RWPE2 (cell line): ENCODE data around the gene CABLES2.
"Not testable (repeated sequence)": the region's sequence is repeated elsewhere in the genome, so short reads cannot be mapped to it uniquely, and the experiment has no call there.

Source experiments
- ATAC-seq: fragments of 200-7000 bp; cut with Tn5 transposase; 3 replicates; pipeline ENCODE4 v1.9.1; 2021; ENCODE audit warnings: low read depth
- DNase-seq: peaks from one replicate; pipeline ENCODE4 v3.0.0-alpha.2; 2020; ENCODE audit warnings: low spot score
- H3K27ac ChIP-seq: fragments of 450-650 bp; 2 replicates; pipeline ENCODE4 v1.5.1; 2017; ENCODE audit warnings: mild to moderate bottlenecking; ENCODE audit not compliant: poor library complexity, severe bottlenecking
- H3K27me3 ChIP-seq: fragments of 250-450 bp; sonication (Bioruptor Pico); 2 replicates; pipeline ENCODE4 v1.5.1; 2021; ENCODE audit warnings: mild to moderate bottlenecking, moderate library complexity; ENCODE audit not compliant: insufficient read depth, poor library complexity, severe bottlenecking
- H3K36me3 ChIP-seq: fragments of 250-450 bp; sonication (Bioruptor Pico); 2 replicates; pipeline ENCODE4 v1.5.1; 2020; ENCODE audit warnings: low read depth, mild to moderate bottlenecking, moderate library complexity
- H3K4me1 ChIP-seq: fragments of 250-450 bp; sonication (Bioruptor Pico); 2 replicates; pipeline ENCODE4 v1.5.1; 2021; ENCODE audit warnings: mild to moderate bottlenecking, moderate library complexity; ENCODE audit not compliant: insufficient read depth, poor library complexity, severe bottlenecking
- H3K4me3 ChIP-seq: fragments of 250-450 bp; sonication (Bioruptor Pico); 2 replicates; pipeline ENCODE4 v1.5.1; 2021; ENCODE audit warnings: mild to moderate bottlenecking, moderate library complexity; ENCODE audit not compliant: severe bottlenecking
- H3K9me3 ChIP-seq: fragments of 250-450 bp; sonication (Bioruptor Pico); 2 replicates; pipeline ENCODE4 v1.5.1; 2021; ENCODE audit warnings: mild to moderate bottlenecking, moderate library complexity; ENCODE audit not compliant: severe bottlenecking
- CTCF ChIP-seq: fragments of 450-650 bp; IDR thresholded peaks from one replicate; pipeline ENCODE4 v1.5.1; 2017; ENCODE audit warnings: mild to moderate bottlenecking, moderate library complexity; ENCODE audit not compliant: poor library complexity, severe bottlenecking

Gene CABLES2

GRCh38 chr20:62426699-62427131 is 19.6 kb upstream of the CABLES2 start:
- peak; percentile 88 for DNase-seq
- ATAC-seq = 0 out of 3 replicates have a peak, but pooled peaks have one; percentile 2
- Histone ChIP-seq H3K27me3 (no peaks in the 10 kb centered on the region), H3K4me1 (peaks cover 9% of the 10 kb centered on the region), H3K4me3 (no peak overlapping the region), H3K9me3 (no peaks in the 10 kb centered on the region), H3K36me3 (no peaks in the 10 kb centered on the region), H3K27ac (no peak overlapping the region)
- TF ChIP-seq CTCF = no peak

GRCh38 chr20:62426059-62426348 is 18.9 kb upstream of the CABLES2 start:
- H3K36me3 ChIP-seq, H3K9me3 ChIP-seq, H3K4me3 ChIP-seq, H3K4me1 ChIP-seq, H3K27ac ChIP-seq, ATAC-seq, H3K27me3 ChIP-seq: not testable (repeated sequence)
- peak; percentile 80 for DNase-seq

- Histone ChIP-seq H3K4me1 (peaks cover 9% of the 10 kb centered on the region), H3K27me3 (no peaks in the 10 kb centered on the region), H3K27ac (no peak overlapping the region), H3K9me3 (no peaks in the 10 kb centered on the region), H3K36me3 (no peaks in the 10 kb centered on the region), H3K4me3 (no peak overlapping the region)
- no peak for ATAC-seq
- DNase-seq = peak; percentile 90
- no peak for TF ChIP-seq CTCF
Measured at GRCh38 chr20:62425281-62426058, 18.4 kb upstream of the CABLES2 start.

DNA sequence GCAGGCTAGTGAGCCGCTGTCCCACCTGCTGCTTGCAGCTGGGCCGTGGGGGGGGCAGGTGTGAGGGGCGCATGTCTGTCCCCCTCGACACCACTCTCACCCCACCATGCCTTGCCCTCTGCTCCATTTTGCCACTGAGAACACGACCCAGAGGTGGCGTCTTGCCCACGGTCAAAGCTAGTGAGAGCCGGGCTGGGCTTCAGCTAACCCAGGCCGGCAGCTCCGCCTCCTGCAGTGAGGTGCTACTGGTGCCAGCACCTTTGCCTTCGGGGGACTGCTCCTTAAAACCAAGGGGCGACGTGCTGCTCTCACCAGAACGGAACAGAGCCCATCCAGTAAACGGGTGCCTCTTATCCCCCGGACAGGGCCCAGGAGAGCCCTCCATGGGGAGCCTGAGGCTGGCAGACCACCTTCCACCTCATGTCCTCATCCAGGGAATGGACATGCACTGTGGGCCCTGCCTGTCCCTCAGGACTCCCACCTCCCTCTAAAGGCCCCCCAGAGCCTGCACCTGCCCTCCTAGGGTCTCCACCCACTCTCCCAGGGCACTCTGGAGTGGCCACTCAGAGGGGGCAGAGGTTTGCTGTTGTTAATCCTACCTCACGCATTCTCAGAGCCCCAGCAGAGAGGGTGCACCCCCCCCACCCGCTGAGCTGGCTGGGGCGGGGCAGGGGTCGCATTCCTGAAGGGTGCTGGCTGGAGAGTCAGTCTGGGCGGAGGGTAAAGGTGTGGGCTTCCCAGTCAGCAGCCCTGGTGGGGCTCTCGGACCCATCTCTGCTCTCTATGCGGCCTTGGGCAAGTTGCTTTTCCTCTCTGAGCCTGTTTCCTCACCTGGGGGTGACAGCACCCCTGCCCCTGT is 17.4 kb upstream of the CABLES2 start:
- no peak for TF ChIP-seq CTCF
- H3K36me3 ChIP-seq = no peaks in the 10 kb centered on the region
- peak; percentile 85 for DNase-seq
- no peaks in the 10 kb centered on the region for H3K9me3 ChIP-seq
- H3K4me3 ChIP-seq = no peak overlapping the region
- H3K4me1 ChIP-seq = peaks cover 9% of the 10 kb centered on the region
- H3K27me3 ChIP-seq = no peaks in the 10 kb centered on the region
- no peak overlapping the region for H3K27ac ChIP-seq
- no peak for ATAC-seq

DNA sequence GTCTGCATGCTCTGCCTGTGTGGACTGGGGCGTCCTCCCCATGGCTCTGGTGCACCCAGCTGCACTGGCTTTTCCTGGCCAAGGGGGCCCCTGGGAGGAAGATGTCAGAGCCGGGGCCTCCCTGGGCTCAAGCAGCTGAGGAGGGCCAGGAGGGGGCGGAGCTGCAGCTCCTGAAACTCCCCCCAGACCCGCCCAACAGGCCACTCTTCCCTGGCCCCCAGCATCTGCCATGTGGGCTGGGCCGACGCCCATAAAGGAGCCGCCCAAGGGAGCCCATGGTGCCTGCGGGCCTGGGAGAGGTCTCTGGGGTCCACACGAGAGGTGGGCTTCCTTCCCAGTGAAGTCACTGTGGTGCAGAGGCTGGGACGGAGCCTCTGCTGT is 16.2 kb upstream of the CABLES2 start:
- DNase-seq (peak; percentile 81), ATAC-seq (no peak)
- Histone ChIP-seq H3K4me3 (no peak overlapping the region), H3K9me3 (no peaks in the 10 kb centered on the region), H3K27ac (no peak overlapping the region), H3K36me3 (no peaks in the 10 kb centered on the region), H3K27me3 (no peaks in the 10 kb centered on the region), H3K4me1 (peaks cover 9% of the 10 kb centered on the region)
- TF ChIP-seq CTCF = no peak
